Sigmoid colon (tissue), 7 donors: ENCODE results near the gene TSC22D1. TPM values are rescaled to one million over a fixed set of nuclear protein-coding genes. Genes with fewer than 3 reads are reported as not detected.

ENCODE experiments used
- DNase-seq: peaks from one replicate; pipeline ENCODE4 v3.0.0-alpha.2; 2019
- H3K27ac ChIP-seq, 4 donors: fragments of 200-600 bp; sonication (generic); one replicate each; pipeline ENCODE4 v1.5.1; 2016 to 2019; ENCODE audit warnings: mild to moderate bottlenecking in 1 of 4
- H3K27me3 ChIP-seq, 3 donors: fragments of 200-600 bp; sonication (generic); one replicate each; pipeline ENCODE4 v1.5.1; 2019; ENCODE audit warnings: mild to moderate bottlenecking in 1 of 3
- H3K36me3 ChIP-seq, 4 donors: fragments of 200-600 bp; sonication (generic); one replicate each; pipeline ENCODE4 v1.5.1; 2016 to 2019
- H3K4me1 ChIP-seq, 4 donors: fragments of 200-600 bp; sonication (generic); one replicate each; pipeline ENCODE4 v1.5.1; 2017 to 2019
- H3K4me3 ChIP-seq, 4 donors: fragments of 200-600 bp; sonication (generic); one replicate each; pipeline ENCODE4 v1.5.1; 2017 to 2019; ENCODE audit warnings: mild to moderate bottlenecking in 2 of 4, moderate library complexity in 1 of 4
- H3K9me3 ChIP-seq, 4 donors: fragments of 200-600 bp in 3 of 4; sonication (generic) in 3 of 4; one replicate each; pipeline versions ENCODE4 v1.5.1 to v1.6.1; 2013 to 2019
- CTCF ChIP-seq, 4 experiments: fragments of 450-650 bp in 3 of 4; fragments of 200-600 bp in 1 of 4; IDR thresholded peaks; one replicate each; pipeline ENCODE4 v1.5.1; 2016 to 2019; ENCODE audit warnings: antibody characterized with exemption in 4 of 4, mild to moderate bottlenecking in 3 of 4, moderate library complexity in 2 of 4
- EP300 ChIP-seq, 4 donors: sonication (generic); formaldehyde crosslinking; IDR thresholded peaks; one replicate each; pipeline ENCODE4 v1.6.1; 2017; ENCODE audit warnings: antibody characterized with exemption in 4 of 4
- POLR2A ChIP-seq, 2 donors: fragments of 450-650 bp; IDR thresholded peaks; one replicate each; pipeline ENCODE4 v1.6.1; 2016; ENCODE audit warnings: antibody characterized with exemption in 2 of 2, mild to moderate bottlenecking in 2 of 2, moderate library complexity in 2 of 2
- POLR2AphosphoS5 ChIP-seq, 4 donors: sonication (generic); formaldehyde crosslinking; IDR thresholded peaks; one replicate each; pipeline ENCODE4 v1.6.1; 2017; ENCODE audit warnings: antibody characterized with exemption in 4 of 4
- WGBS, 2 donors: extraction: QIAGEN DNeasy Blood & Tissue Kit; methylation state at CpG; one replicate each; pipeline ENCODE4 v1.1.7; 2013; 5-methylcytosine and 5-hydroxymethylcytosine counted together
- intact Hi-C: fragments of 100-400 bp; cut with DNase I; formaldehyde crosslinking; loops from one replicate; pipeline ENCODE4 v1.15.1; 2023
- polyA plus RNA-seq, 3 donors: library from polyadenylated mRNA; stranded (reverse); fragments of 200-250 nt; gene quantifications; one replicate each; pipeline ENCODE4 v1.2.3, GENCODE V29; 2013
- total RNA-seq, 4 donors: library from RNA; depleted of rRNA; stranded (reverse); fragments of >200 nt; gene quantifications; one replicate each; pipeline ENCODE4 v1.1.0, GENCODE V29; 2016
- donor health status: healthy with polysubstance abuse.
- donor health status: Bipolar disorder and iron deficiency.
- donor health status: healthy.

Gene TSC22D1
- total and polyA plus RNA-seq, 7 donors: 121 to 225 (median 176) TPM

- WGBS, 2 donors: 20 to 81% methylated on average over 3 of the region's 3 CpGs
- no peak overlapping the region for H3K4me3 ChIP-seq
- no peak overlapping the region for H3K27ac ChIP-seq
- H3K36me3 ChIP-seq: no peaks in the 10 kb centered on the region
- no peaks in the 10 kb centered on the region for H3K27me3 ChIP-seq
- no peaks in the 10 kb centered on the region for H3K9me3 ChIP-seq
- DNase-seq: peak; percentile 4
- intact Hi-C loops: no loop called here
- TF ChIP-seq CTCF (IDR thresholded peaks at IDR 0.05) (no peak), EP300 (IDR thresholded peaks at IDR 0.05) (no peak), POLR2A (IDR thresholded peaks at IDR 0.05) (no peak), POLR2AphosphoS5 (IDR thresholded peaks at IDR 0.05) (no peak)
- H3K4me1 ChIP-seq: peaks cover 0 to 5% (median 0%) of the 10 kb centered on the region in 4 donors
Measured at GRCh38 chr13:44399074-44399473, 177.1 kb downstream of the TSC22D1 start.

- intact Hi-C loops: no loop called here
- 83 to 85% methylated on average over 3 of the region's 3 CpGs for WGBS, 2 donors
- H3K4me3 ChIP-seq: no peak overlapping the region
- H3K9me3 ChIP-seq: no peaks in the 10 kb centered on the region
- H3K27me3 ChIP-seq: no peaks in the 10 kb centered on the region
- TF ChIP-seq EP300 (IDR thresholded peaks at IDR 0.05) (no peak), CTCF (IDR thresholded peaks at IDR 0.05) (no peak), POLR2A (IDR thresholded peaks at IDR 0.05) (no peak), POLR2AphosphoS5 (IDR thresholded peaks at IDR 0.05) (no peak)
- H3K4me1 ChIP-seq: peaks cover 0 to 5% (median 0%) of the 10 kb centered on the region in 4 donors
- H3K36me3 ChIP-seq: no peaks in the 10 kb centered on the region
- DNase-seq: peak; percentile 39
- H3K27ac ChIP-seq: no peak overlapping the region
Measured at GRCh38 chr13:44398606-44399005, 177.5 kb downstream of the TSC22D1 start.

GRCh38 chr13:44397766-44398223, 178.3 kb downstream of the TSC22D1 start:
- peak; percentile 37 for DNase-seq
- H3K27ac ChIP-seq: peak overlapping the region in 3 of 4 donors; percentile 5 to 23 (median 21)
- 80 to 93% methylated on average over 3 of the region's 3 CpGs for WGBS, 2 donors

GRCh38 chr13:44396701-44397580, 179.2 kb downstream of the TSC22D1 start:
- intact Hi-C loops: no loop called here
- H3K9me3 ChIP-seq: no peaks in the 10 kb centered on the region
- peak overlapping the region; percentile 5 to 43 (median 22) for H3K27ac ChIP-seq
- peak; percentile 61 for DNase-seq
- H3K4me3 ChIP-seq: no peak overlapping the region
- TF ChIP-seq POLR2AphosphoS5 (IDR thresholded peaks at IDR 0.05): no peak
- TF ChIP-seq CTCF (IDR thresholded peaks at IDR 0.05): no peak
- no peak for TF ChIP-seq EP300 (IDR thresholded peaks at IDR 0.05)
- no peak for TF ChIP-seq POLR2A (IDR thresholded peaks at IDR 0.05)
- H3K27me3 ChIP-seq: no peaks in the 10 kb centered on the region
- peaks cover 0 to 5% (median 0%) of the 10 kb centered on the region in 4 donors for H3K4me1 ChIP-seq
- 79 to 83% methylated on average over 26 of the region's 26 CpGs for WGBS, 2 donors
- no peaks in the 10 kb centered on the region for H3K36me3 ChIP-seq

More at GRCh38 chr13:44397766-44398223, 178.3 kb downstream of the TSC22D1 start:
- no peaks in the 10 kb centered on the region for H3K27me3 ChIP-seq
- no peak overlapping the region for H3K4me3 ChIP-seq
- no peak for TF ChIP-seq CTCF (IDR thresholded peaks at IDR 0.05)
- TF ChIP-seq POLR2AphosphoS5 (IDR thresholded peaks at IDR 0.05): no peak
- no peak for TF ChIP-seq POLR2A (IDR thresholded peaks at IDR 0.05)
- TF ChIP-seq EP300 (IDR thresholded peaks at IDR 0.05): no peak
- no peaks in the 10 kb centered on the region for H3K9me3 ChIP-seq
- intact Hi-C loops: no loop called here
- H3K4me1 ChIP-seq: peaks cover 0 to 5% (median 0%) of the 10 kb centered on the region in 4 donors
- H3K36me3 ChIP-seq: no peaks in the 10 kb centered on the region
